Hair follicle dermal papilla cell (primary cell): ENCODE measurements around the gene FBXO41. TPM values are rescaled to one million over a fixed set of nuclear protein-coding genes. Genes with fewer than 3 reads are reported as not detected.

Experiments
- small RNA-seq: library from RNA; depleted of rRNA; stranded (forward); fragments of <200 nt; gene quantifications from one replicate; pipeline ENCODE3, GENCODE V24; 2012
- total RNA-seq: library from RNA; depleted of rRNA; stranded (reverse); fragments of >200 nt; gene quantifications from 2 replicates; pipeline ENCODE4 v1.2.3, GENCODE V29; 2012

FBXO41 gene, protein sequence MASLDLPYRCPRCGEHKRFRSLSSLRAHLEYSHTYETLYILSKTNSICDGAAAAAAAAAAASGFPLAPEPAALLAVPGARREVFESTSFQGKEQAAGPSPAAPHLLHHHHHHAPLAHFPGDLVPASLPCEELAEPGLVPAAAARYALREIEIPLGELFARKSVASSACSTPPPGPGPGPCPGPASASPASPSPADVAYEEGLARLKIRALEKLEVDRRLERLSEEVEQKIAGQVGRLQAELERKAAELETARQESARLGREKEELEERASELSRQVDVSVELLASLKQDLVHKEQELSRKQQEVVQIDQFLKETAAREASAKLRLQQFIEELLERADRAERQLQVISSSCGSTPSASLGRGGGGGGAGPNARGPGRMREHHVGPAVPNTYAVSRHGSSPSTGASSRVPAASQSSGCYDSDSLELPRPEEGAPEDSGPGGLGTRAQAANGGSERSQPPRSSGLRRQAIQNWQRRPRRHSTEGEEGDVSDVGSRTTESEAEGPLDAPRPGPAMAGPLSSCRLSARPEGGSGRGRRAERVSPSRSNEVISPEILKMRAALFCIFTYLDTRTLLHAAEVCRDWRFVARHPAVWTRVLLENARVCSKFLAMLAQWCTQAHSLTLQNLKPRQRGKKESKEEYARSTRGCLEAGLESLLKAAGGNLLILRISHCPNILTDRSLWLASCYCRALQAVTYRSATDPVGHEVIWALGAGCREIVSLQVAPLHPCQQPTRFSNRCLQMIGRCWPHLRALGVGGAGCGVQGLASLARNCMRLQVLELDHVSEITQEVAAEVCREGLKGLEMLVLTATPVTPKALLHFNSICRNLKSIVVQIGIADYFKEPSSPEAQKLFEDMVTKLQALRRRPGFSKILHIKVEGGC
- 1.3 and 1.5 TPM in 2 replicates for total RNA-seq

DNA sequence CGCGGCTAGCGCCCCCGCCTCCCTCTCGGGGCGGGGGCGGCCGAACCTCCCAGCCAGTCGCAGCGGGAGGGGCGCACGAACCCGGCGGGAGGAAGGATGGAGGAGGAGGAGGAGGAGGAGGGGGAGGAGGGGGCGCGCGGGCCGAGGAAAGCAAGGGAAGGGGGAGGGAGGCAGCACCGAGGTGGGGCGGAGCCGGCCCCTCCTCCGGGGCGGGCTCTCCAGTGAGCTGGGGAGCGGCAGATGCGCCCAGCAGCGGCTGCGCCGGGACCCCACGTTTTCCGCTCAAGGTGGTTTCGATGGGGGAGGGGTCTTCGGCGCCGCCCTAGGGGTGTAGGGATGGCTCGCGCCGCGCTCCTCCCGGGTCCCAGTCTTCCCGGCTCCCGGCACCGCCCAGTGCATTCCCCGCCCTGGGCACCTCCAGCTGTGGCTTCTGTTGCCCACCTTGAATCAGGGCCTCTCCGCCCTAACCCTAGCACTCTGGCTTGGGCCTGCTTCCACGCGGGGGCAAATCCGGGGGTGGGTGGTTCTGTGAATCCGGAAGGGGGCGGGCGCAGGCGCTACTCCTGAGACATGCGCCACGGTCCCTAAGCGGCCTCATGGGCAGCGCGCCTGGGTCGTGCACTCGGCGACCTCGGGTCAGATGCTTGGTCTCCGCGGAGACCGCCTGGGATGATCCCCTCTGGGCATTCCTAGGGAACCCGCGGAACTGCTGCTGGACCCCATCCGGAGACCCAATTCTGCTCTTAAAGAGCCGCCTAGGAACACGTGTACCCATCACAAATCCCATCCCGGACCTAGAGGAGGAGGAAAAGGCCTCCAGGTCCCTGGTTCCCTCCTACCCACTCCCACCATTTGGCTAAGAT is at the start of gene FBXO41:
FBXO41 (minus strand) TSS at position 183 of the 863 bp plus-strand sequence. CDS start 14,848 bp downstream, outside the sequence.

DNA sequence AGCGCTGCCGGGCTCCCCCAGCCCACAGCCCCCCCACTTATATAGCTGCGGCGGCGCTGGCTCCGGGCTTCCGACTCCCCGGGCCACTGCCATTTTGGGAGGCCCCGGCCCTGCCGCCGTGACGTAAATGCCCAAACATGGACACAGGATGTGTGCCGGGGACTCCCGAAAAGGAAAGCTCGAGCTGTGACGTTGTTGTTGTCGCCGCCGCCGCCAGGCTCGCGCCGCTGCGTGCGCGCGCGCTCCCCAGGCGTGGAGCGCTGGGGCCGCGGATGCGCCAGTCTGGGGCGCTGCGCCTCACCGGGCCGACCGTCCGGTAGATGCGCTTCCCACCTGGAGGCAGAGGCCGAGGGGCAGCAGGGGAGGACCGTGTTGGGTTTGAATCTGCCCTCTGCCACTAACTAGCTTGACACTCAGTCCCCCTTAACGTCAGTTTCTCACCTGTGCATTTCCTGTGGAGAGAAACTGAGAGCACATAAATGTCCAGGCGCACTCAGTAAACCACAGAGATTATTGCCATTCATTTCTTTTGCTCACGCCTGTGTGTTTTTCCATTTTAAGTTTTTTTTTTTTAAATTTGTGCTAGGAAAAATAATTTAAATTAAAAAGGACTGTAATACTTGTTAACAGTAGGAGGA is 9.4 kb upstream of the FBXO41 start, which contains the start of gene EGR4:
EGR4 (minus strand) TSS at position 15 of the 638 bp plus-strand sequence. CDS start 231 bp downstream, outside the sequence.

DNA sequence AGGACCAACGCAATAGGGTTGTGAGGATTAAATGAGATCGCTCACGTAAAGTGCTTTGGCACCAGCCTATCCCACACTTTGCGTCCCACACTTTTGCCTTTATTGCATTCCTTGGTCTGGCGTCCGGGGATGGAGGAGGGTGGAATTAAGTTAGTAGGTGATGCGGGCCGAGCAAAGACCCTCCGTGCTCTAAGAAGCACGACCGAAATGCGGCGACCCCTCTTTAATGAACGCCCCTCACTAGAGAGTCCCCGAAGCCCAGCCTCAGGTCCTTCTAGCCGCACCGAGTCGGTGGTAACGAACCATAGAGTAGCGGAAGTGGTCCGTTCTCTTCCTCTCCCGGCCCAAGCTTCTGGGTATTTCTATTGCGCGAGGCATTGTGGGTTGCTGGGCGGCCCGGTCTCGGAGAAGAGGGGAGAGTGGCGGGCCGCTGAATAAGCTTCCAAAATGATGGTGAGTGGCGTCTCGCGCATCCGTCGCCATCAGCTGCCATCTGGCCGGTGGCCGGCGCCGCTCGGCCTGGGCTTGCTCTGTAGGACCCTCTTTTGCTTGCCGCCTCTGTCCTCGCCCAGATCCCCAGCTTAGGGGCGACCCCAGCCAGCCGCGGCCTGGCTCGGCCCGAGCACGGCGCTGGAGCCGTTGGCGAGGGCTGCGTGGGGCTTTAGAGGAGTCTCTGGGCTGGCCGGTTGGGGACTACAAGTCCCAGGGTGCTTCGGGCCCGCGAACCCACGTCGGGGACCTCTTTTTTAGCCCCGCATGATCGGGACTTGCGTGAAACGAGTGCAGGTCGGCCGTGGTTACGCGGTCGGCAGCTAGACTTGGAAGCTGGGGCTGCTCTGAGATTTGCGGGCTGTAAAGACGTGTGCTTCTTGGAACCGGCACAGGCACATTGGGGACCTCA is 50.1 kb downstream of the FBXO41 start, which contains the start of gene CCT7:
CCT7 (plus strand) TSS at position 377 of the 901 bp plus-strand sequence; CDS start at position 448, 71 bp downstream.

DNA sequence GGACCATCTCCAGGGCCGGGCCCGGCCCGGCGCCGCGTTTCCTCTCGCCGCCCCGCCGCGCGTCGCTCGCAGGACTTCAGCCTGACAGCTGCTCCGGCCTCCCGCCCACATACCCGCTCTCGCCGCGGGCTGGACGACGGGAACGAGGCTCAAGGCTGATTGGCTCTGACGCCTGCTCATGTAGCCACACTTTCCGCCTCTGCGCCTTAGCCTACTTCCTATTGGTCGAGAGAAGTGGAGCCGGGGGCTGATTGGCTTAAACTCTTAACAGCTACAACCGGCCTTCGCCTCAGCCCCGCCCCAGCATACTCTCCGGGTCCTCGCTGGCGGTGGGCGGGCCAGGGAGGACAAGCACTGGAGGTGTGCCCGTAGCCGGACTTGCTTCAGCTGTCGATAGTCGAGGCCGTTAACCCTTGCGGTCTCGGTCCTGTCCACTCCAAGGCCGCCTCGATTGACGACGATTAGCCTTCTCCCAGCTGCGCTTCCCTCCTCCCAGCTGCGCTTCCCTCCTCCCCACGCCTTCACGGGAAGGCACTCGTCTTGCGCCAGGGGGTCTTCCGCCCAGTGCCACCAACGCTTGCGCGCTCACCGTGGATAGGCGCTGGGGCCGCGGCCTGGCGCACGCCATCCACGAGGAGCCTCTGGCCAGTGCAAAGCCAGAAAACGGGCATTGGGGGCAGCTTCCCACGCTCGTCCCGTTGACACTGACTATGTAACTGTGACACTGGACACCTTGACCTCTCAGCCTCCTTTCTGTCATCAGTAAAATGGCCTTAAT is 50.9 kb downstream of the FBXO41 start, which contains the start of gene PRADC1:
PRADC1 (minus strand) TSS at position 86 of the 778 bp plus-strand sequence; CDS start at position 7, 79 bp downstream.

GRCh38 chr2:73214120-73215035 is 69.9 kb downstream of the FBXO41 start, which contains the start of gene SMYD5:
Gene SMYD5 (plus strand): TSS chr2:73214245. CDS start chr2:73214267, 22 bp downstream.

Small RNA genes lying within 50 kb of the gene (small RNA-seq; reads per million reads assigned to genes)
- not detected for gene RNU6-111P

Other genes starting within 250 kb of the FBXO41 start
- gene SFXN5, start 212.8 kb downstream of the FBXO41 start, total RNA-seq = 11.1 and 15.1 TPM in 2 replicates
- 94.9 and 96.9 TPM in 2 replicates for gene RAB11FIP5, start 171.5 kb downstream of the FBXO41 start, total RNA-seq
- not detected in 2 replicates for gene NOTO, start 81.9 kb downstream of the FBXO41 start, total RNA-seq
- gene SMYD5, start 70.2 kb downstream of the FBXO41 start, total RNA-seq = 27.3 and 32.3 TPM in 2 replicates
- 14.3 and 17.6 TPM in 2 replicates for gene PRADC1, start 51.2 kb downstream of the FBXO41 start, total RNA-seq
- 166 and 183 TPM in 2 replicates for gene CCT7, start 50.2 kb downstream of the FBXO41 start, total RNA-seq
- gene EGR4, start 9.1 kb upstream of the FBXO41 start, total RNA-seq = 0.12 TPM in 1 of 2 replicates, not detected in the other
- 21.3 and 29.4 TPM in 2 replicates for gene ALMS1, start 101.4 kb upstream of the FBXO41 start, total RNA-seq